ENCODE measurements around the gene DPM1.
A peak's percentile ranks its signal among the peaks of the same experiment; 100 is the strongest.
"Not testable (repeated sequence)": the region's sequence is repeated elsewhere in the genome, so short reads cannot be mapped to it uniquely, and the experiment has no call there.

Gene DPM1

DNA sequence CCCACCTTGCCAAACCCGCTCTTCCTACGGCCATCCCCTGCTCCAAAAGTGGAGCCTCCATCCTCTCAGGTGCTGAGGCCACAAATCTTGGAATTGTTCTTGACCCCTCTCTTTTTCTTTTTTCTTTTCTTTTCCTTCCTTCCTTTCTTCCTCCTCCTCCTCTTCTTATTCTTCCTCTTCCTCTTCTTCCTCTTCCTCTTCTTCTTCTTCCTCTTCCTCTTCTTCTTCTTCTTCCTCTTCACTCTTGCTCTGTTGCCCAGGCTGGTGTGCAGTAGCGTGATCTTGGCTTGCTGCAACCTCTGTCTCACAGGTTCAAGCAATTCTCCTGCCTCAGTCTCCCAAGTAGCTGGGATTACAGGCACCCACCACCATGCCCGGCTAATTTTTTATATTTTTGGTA lies 20.2 kb upstream of the DPM1 start:
- not testable (repeated sequence) for DNase-seq

DNA sequence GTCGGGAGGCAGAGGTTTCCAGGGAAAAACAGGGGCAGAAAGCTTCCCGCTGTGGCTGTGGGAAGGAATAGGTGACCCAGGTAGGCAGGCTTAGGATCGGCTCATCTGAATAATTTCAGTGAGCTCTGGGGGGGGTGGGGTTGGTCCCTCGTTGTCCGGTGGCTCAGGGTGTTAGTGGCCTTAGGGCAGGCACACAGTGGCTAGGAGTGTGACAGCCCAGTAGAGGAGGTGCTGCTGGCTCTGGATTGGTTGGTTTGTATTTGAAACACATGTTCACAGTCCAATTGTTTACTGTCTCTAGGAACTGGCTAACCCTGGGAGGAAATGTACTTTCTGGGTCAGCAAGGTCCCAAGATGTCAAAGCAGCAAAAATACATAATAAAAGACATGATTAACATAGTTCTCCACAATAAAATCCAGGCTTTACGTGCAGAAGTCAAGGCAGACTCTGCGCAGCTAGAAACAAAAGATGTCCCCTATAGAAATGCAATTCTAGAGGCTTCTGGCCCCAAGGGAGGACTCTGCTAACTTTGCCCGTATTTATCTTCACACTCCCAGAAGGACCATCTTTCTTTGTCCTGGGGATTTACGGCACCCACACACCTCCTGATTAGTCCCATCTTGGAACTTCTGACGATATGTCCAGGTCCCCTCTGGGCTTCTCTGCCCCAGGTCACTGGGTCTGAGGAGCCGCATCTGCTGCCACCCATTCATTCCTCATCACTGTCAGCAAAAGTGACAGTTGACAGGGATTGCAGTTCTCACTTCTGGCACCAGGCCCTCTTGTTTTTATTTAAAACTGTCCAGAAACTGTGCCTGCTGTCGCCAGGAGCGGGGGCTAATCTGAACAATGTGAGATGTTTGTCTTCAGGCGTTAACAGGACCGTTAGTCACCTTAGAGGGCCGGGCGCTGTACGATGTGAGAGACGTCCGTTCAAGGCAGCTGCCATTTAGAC lies 19.0 kb upstream of the DPM1 start:
- no peak for DNase-seq

DNA sequence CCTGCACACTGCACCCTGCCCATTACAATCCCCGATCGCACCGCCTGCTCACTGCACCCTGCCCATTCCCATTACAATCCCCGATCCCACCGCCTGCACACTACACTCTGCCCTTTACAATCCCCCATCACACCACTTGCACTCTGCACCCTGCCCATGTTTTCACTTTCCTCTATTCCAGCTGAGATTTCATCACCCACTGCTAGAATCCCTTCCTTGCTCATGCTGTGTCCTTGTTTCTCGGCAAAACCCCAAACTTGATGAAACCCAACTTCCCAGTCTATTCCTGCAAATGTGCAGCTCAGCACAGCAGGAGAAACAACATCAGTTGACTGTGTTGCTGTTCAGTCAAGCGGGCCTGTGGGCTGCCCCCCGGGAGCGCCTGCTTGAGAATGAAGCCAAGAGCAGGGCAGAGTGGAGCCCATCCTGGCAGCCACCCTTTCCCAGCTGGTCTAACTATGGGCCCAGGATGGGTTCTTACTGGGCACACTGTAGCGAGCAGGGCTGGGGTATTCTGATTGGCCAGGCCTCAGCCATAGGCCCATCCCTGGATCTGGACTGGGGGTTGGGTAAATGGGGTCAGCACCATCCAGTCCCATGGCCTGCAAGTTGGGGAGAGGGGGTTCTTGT lies 17.5 kb upstream of the DPM1 start:
- no peak for DNase-seq

DNA sequence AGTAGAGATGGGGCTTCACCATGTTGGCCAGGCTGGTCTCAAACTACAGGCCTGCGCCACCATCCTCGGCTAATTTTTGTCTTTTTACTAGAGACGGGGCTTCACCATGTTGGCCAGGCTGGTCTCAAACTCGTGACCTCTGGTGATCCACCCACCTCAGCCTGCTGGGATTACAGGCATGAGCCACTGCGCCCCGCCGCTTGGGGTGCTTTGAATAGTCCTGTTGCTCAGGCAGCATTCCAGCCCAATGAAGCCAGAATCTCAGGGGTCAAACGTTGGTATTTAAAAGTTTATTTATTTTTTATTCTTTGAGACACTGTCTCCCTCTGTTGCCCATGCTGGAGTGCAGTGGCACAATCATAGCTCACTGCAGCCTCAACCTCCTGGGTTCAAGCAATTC lies 11.6 kb upstream of the DPM1 start:
- DNase-seq, result no peak

DNA sequence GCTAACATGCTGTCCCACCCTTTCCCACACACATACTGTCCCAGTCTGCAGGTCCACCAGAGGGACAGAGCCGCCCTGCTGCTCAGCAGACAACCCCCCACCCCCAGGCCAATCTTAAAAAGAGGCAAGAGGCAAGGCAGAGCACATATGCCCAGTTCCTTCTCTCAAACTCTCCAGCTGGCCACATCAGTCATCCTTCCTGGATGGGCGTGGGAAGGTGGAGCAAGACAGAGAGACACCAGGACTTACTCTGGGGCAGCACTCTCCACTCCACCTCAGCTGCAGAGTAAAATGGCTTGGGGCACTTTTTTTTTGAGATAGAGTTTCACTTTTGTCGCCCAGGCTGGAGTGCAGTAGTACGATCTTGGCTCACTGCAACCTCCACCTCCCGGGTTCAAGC lies 11.1 kb upstream of the DPM1 start:
- DNase-seq, result no peak

DNA sequence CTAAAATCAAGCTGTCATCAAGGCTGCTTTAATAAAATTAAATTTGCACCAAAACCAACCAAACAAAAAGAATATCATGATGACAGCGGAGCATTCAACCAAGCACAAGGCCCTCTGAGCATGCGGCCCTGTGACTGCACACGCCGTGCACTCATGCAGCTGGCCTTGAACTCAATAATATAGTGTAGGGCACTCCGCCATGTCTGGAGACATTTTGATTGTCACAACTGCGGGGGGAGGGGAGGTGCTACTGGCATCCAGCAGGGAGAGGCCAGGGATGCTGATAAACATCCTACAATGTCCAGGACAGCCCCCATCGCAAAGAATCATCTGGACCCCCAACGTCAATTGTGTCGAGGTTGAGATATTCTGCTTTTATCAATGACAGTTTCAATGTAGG lies 10.0 kb upstream of the DPM1 start:
- no peak for DNase-seq

DNA sequence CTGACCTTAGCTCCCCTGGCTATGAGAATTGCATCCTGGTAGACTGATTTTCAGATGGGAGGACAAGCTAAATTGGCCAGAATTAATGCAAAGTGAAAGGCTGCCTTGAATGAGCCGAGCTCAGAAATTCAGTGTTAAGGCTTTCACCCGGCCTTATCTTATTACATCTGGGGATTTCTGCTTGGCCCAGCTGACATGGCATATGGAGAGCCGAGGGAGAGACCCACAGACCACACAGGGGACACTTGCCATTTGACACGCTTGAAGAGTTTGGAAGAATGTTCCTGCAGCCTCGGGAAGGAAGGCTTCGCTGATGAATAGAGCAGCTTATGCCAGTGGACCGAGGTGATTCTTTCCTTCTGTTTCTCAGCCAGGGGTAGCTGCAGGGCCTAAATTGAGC lies 9.3 kb upstream of the DPM1 start:
- DNase-seq, result no peak

DNA sequence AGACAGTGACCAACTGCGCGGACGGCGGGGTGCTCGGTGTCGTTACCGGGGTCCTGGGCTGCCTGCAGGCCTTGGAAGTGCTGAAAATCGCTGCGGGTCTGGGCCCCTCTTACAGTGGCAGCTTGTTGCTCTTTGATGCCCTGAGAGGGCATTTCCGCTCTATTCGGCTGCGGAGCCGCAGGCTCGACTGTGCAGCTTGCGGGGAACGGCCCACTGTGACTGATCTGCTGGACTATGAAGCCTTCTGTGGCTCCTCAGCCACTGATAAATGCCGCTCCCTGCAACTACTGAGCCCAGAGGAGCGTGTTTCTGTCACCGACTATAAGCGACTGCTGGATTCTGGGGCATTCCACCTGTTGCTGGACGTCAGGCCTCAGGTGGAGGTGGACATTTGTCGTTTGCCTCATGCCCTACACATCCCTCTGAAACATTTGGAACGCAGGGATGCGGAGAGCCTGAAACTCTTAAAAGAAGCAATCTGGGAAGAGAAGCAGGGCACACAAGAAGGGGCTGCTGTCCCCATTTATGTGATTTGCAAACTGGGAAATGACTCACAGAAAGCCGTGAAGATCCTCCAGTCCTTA lies 1.3 kb upstream of the DPM1 start:
- DNase-seq, result no peak

DNA sequence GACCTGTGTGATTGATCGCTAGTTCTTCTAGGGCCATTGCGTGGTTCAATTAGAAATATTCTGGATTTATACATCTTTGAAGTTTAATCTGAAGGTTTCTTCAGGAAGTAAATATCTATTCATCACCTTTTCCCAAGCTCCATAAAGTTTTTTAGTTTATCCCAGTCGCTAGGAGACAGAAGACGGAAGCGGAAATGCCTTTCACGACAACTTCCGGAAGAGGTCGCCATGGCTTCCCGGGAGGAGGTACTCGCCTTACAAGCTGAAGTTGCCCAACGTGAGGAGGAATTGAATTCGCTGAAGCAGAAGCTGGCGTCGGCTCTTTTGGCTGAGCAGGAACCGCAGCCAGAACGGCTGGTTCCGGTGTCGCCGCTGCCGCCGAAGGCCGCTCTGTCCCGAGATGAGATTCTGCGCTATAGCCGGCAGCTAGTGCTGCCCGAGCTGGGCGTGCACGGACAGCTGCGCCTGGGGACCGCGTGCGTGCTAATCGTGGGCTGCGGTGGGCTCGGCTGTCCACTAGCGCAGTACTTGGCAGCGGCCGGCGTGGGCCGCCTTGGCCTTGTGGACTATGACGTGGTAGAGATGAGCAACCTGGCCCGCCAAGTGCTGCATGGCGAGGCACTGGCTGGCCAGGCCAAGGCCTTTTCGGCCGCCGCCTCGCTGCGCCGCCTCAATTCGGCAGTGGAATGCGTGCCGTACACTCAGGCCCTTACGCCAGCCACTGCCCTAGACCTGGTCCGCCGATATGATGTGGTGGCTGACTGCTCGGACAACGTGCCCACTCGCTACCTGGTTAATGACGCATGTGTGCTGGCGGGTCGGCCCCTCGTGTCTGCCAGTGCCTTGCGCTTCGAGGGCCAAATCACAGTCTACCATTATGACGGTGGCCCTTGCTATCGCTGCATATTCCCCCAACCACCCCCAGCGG lies 547 bp upstream of the DPM1 start, which contains the start of gene MOCS3:
Gene MOCS3 (plus strand): TSS at position 204 of the 928 bp plus-strand sequence. CDS start 25 bp downstream, at position 229.
- DNase-seq, result peak; percentile 70

DNA sequence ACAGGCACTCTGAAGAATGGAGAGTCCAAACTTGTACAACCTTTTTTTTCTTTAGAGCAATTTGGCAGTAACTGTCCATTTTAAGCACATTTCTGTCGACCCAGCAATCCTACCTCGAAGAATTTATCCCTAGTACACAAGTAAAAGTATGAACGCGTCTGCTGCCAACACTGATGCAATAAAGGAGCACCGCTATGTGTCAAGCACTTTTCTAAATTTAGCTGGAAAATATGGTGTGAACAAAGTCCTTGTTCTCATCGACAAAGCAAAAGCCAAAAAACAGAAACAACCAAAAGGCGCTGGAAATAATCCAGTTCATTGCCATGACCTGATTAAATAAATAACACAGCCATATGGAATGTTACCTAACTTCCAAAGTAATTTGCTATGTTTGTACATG lies 1.1 kb downstream of the DPM1 start:
- no peak for DNase-seq

DNA sequence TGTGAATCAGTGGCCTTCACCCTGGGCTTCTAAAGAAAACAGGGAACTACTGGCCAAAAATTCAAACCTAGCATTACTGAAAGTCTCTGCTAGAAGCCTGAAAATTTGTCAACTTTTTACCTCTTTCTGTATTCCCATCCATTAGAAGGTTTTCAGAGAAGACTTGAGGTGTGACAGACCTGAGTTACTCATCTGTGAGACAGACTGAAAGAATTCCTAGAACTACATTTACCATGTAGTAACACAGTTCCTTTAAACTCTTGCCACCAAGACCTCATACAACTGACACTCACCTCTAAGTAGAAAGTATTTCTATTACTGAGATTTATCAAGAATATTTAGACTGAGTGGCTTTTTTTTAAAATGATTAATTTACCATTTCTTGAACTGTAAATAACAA lies 4.5 kb downstream of the DPM1 start:
- DNase-seq, result no peak

DNA sequence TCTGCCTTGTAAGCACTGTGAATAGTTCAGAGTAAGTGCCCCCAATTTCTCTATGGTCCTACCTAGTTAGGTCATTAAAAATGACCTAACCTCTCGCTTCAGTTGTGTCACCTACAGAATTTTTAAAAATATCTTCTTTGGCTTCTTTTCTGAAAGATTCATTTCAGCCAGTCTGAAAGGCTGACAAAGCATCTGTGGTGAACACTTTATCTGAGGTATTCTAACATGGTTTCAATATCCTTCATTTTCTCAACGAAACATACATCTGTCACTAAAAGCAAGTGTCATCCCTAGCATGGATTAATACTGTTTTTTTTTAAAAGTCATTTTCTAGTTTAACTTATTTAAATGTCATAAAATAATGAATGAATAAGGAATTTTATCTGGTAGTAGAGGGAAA lies 5.1 kb downstream of the DPM1 start:
- no peak for DNase-seq

DNA sequence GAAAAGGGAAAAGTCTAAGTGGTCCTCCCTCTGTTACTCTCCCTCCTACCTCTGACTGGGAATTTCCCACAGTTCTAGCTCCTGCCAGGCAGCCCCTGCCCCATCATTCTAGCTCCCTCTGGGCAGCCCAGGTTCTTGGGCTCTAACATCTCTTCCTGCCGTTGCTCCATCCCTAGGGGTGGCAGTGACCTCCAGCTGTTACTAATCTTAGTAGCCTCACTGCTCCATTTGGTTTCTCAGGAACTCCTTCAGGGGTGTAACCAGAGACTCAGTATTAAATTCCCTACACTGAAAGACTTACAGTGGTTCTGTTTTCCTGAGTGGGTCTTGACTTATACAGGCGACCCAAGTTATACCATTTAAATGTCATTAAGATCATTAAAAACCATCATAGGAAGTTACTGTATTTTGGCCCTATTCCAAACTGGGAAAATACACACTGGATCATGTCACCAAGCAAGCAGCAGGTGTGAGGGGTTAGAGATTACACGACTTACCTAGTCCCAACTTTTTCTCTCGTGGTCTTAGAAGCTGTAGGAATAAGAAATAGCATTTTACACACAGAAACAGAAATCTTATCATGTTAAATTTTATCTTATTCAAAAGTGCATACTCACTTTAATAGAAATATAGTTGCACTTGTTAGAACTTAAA lies 10.1 kb downstream of the DPM1 start:
- DNase-seq, result no peak

DNA sequence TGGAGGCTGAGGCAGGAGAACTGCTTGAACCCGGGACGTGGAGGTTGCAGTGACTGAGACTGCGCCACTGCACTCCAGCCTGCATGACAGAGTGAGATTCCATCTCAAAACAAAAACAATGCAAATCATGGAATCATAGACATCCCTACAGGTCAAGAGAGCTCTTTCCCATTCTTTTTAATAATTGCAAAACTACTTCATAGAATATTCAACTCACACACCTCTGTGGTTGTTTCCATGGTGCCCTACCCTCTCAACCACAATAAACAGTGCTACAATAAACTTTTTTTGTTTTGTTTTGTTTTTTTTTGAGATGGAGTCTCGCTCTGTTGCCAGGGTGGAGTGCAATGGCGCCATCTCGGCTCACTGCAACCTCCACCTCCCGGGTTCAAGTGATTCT lies 15.3 kb downstream of the DPM1 start:
- DNase-seq, result no peak

DNA sequence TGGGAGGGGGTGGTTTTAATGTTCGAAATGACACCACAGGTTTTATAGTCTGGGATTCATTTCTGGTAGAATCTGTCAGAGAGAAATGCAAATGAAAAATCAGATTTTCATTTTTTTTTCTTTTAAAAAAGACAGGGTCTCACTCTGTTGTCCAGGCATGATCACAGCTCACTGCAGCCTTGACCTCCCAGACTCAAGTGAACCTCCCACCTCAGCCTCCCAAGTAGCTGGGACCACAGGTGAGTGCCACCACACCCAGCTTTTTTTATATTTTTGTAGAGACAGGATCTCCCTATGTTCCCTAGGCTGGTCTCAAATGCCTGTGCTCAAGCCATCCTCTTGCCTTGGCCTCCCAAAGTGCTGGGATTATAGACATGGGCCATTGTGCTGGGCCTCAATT lies 24.7 kb downstream of the DPM1 start:
- no peak for DNase-seq

DNA sequence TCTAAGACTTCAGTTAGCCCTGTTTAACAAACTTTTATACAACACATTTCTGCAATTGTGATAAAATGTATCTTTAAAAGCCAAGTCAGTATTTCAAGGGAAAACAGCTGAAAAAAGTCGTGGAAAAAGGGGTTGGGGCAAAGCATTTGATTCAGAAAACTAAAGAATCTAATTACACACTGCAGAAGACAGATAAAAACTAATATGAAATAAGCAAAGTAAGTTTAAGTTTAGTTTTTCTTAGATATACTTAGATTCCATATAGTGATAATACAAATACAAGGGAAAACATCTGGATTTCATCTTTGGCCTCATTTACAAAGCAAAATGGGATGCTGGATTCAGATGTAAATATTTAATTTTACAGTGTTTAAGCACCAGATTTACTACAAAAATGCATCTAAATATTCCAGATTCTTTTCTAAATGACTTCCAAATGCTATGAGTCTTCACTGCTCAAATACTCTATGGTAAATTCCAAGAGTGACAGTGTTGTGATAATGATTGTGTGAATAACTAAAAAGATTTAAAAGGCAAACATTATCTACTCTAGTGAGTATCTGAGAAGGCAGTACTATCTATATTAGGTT lies 25.5 kb downstream of the DPM1 start:
- DNase-seq, result no peak

DNA sequence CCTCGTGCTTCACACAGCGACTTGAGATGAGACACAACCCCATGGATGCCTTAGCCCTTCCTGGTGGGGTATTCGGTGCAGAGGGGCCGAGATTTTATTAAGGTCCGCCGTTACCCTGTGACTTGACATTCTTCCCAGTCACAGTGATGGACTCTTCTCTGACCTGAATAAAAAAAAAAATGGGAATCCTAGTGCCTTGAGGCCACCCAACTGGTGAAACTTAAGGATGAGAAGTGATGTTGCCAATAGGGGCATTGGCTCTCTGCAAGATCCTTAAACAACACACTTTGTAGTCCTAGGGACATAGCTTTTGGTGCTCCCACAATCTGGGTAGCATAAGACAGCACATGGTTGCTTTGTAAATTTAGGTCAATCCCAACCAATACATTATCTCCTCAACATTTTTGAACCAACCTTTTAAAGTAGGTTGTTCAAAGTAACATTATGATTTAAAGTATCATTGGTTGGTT lies 26.3 kb downstream of the DPM1 start:
- DNase-seq, result no peak

DNA sequence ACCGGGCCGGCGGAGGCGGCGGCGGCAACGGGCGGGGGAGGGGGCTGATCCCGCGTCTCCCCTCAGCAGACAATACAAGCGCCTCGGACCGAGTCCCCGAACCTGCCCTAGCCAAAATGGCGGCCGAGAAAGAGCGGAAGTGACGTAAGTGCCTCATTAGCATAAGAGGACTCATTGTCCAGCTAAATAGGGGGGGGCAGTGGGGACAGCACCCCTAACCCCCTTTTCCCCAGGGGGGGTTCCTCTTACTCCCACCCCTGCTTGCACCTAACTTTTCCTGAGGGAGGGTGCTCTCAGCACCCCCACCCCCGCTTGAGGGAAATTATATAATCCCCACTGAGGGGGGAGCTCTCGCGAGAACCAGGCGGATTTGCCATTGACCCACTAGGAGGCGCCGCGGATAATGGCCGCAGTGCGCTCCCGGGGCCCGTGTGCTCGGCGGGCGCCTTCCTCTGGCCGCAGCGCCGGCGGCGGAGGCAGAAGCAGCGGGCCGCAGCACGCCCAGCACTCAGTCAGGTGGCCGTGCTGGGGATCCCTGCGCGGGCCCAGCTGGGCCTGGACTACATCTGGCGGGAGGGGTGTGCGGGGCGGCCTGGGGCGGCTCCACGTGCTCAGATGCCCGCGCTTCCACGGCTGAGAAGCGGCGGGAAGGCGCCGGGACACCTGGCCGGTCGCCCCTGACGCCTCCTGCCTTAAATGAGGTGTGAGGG lies 26.9 kb downstream of the DPM1 start, which contains the start of gene ADNP:
Gene ADNP (minus strand): TSS at position 132 of the 710 bp plus-strand sequence. CDS start 27,441 bp downstream, outside the sequence.
- peak; percentile 95 for DNase-seq

DNA sequence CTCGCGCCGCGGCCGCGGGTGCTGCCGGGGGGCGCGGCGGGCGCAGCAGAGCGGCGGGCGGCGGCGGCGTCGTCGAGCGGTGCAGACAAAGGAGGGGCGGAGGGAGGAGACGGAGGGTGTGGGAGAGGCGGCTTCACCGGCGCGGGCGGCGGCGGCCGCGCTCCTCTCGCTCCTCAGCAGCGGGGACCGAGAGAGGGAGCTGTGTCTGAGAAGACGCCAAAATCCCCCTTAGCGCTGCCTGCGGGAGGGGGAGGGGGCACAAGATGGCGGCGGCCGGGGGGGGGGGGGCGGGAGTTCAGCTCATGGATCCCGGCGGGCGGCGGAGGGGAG lies 27.4 kb downstream of the DPM1 start:
- peak; percentile 85 for DNase-seq

DNA sequence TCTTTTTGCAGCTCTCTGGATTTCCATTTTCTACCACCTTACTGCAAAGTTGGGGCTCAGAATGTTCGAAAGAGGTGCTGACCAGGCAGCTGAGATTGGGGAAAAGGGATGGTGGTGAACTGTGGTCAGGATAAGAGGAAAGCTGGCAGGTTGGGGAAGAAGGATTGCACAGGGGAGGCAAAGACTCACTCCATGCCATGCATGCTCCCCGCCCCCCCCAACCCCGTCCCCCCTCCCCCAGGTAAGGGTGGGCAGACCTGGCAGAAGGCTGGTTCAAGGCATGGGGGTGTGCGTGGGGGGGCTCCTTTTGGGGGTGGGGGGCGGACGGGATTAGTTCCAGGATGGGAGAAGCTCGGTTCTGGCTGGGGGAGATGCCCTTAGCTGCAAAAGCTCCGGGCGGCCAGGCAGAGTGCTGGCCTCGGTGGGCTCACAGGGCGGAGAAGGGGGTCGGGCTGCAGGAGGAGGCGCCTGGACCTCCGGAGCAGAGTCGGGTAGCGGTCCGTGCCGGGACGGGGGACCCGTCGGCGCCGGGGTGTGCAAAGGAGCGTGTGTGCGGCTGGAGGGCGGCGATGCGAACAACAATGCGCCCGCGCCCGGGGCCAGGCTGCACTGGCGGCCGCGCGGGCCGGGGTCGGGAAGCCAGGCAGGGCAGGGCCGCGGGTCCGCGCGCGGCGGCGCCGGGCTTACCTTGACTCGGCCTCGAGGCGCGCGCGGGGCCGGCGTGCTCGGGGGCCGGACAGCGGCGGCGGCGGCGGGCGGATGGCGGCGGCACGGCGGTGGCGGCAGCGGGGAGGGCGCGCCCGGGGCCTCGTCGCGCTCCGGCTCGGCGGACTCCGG lies 28.0 kb downstream of the DPM1 start:
- peak; percentile 22 for DNase-seq
